A549 (cell line): Measurements from ENCODE around the gene KIF21A. TPM values are rescaled to one million over a fixed set of nuclear protein-coding genes. Genes with fewer than 3 reads are reported as not detected.

Experiments
- ATAC-seq, 2 experiments: fragments of 200-7000 bp in 1 of 2; fragments of >200 bp in 1 of 2; cut with Nextera tagmentation in 1 of 2; cut with Tn5 transposase in 1 of 2; 3 replicates each; pipeline versions ENCODE4 v1.8.0 to v1.9.1; 2018 to 2020; ENCODE audit warnings: mild to moderate bottlenecking in 1 of 2, moderate library complexity in 1 of 2
- CTCF ChIA-PET: fragments of 300-600 bp; sonication (Branson Sonifier 250); formaldehyde crosslinking; extraction: SDS; loops from one replicate; lab custom pipeline; 2021; ENCODE audit warnings: antibody characterized with exemption, inconsistent platforms; lab: Yijun Ruan, JAX
- POLR2A ChIA-PET: fragments of 350-600 bp; formaldehyde crosslinking; extraction: SDS; loops from one replicate; lab custom pipeline; 2021; ENCODE audit warnings: antibody characterized with exemption, inconsistent platforms; lab: Yijun Ruan, JAX
- DNase-seq, 2 experiments: peaks; one replicate each; pipeline versions ENCODE4 v3.0.0 to v3.0.0-alpha.2; 2011 to 2016; ENCODE audit warnings: low read depth in 1 of 2, low spot score in 1 of 2
- FAIRE-seq: peaks from 2 replicates; lab custom pipeline; 2011; peaks lifted over from hg19 to GRCh38; lab: Jason Lieb, UNC
- H3K27ac ChIP-seq, 2 experiments: fragments of >200 bp; sonication (Bioruptor Twin); formaldehyde crosslinking; 3 replicates each; pipeline ENCODE4 v1.5.1; 2016 to 2017
- H3K4me1 ChIP-seq: fragments of >200 bp; sonication (Bioruptor Twin); formaldehyde crosslinking; 3 replicates; pipeline ENCODE4 v1.6.1; 2016
- H3K4me2 ChIP-seq: fragments of >200 bp; sonication (Bioruptor Twin); formaldehyde crosslinking; 3 replicates; pipeline ENCODE4 v1.6.1; 2016
- H3K4me3 ChIP-seq: fragments of >200 bp; sonication (Bioruptor Twin); formaldehyde crosslinking; 3 replicates; pipeline ENCODE4 v1.5.1; 2016
- H3K9me3 ChIP-seq: fragments of >200 bp; sonication (Bioruptor Twin); formaldehyde crosslinking; 3 replicates; pipeline ENCODE4 v1.6.1; 2016
- BHLHE40 ChIP-seq: IDR thresholded peaks from 2 replicates; pipeline ENCODE4 v1.6.1; 2012; ENCODE audit warnings: low read depth, low read length, inconsistent platforms
- CHD2 ChIP-seq: fragments of 150-350 bp; IDR thresholded peaks from 2 replicates; pipeline ENCODE4 v1.6.1; 2014; ENCODE audit warnings: low read length; ENCODE audit not compliant: partially characterized antibody
- EHMT2 ChIP-seq: fragments of 200-600 bp; sonication (generic); IDR thresholded peaks from 2 replicates; pipeline ENCODE4 v1.6.1; 2016; ENCODE audit warnings: antibody characterized with exemption, low read depth, mild to moderate bottlenecking, moderate library complexity
- EP300 ChIP-seq, 2 experiments: fragments of >200 bp; sonication (Bioruptor Twin); formaldehyde crosslinking; IDR thresholded peaks; 2 replicates in 1 of 2; 3 replicates in 1 of 2; pipeline ENCODE4 v1.6.1; 2016 to 2017
- ESRRA ChIP-seq: fragments of 150-350 bp; IDR thresholded peaks from 2 replicates; pipeline ENCODE4 v1.6.1; 2014; ENCODE audit warnings: mild to moderate bottlenecking, low read length, borderline replicate concordance
- FOSB ChIP-seq: fragments of 250-450 bp; sonication (Bioruptor Pico); IDR thresholded peaks from 2 replicates; pipeline ENCODE4 v1.5.0; 2020; ENCODE audit warnings: mild to moderate bottlenecking, moderate library complexity
- FOSL2 ChIP-seq, 2 experiments: fragments of 450-650 bp in 1 of 2; fragments of >200 bp in 1 of 2; sonication (Bioruptor Twin) in 1 of 2; formaldehyde crosslinking; IDR thresholded peaks; 2 replicates each; pipeline versions ENCODE4 v1.5.0 to v1.6.1; 2016 to 2020; ENCODE audit warnings: mild to moderate bottlenecking in 1 of 2, moderate library complexity in 1 of 2
- NPAS2 ChIP-seq: fragments of 250-450 bp; sonication (Bioruptor Pico); IDR thresholded peaks from 2 replicates; pipeline ENCODE4 v1.8.0; 2022; ENCODE audit warnings: mild to moderate bottlenecking, moderate library complexity, borderline replicate concordance
- RAD21 ChIP-seq, 2 experiments: fragments of >200 bp in 1 of 2; sonication (Bioruptor Twin) in 1 of 2; formaldehyde crosslinking in 1 of 2; IDR thresholded peaks in 1 of 2; conservative IDR thresholded peaks in 1 of 2; 2 replicates in 1 of 2; 3 replicates in 1 of 2; pipeline ENCODE4 v1.6.1; 2012 to 2018; ENCODE audit warnings: inconsistent platforms in 1 of 2
- REST ChIP-seq: fragments of 200-600 bp; sonication (generic); IDR thresholded peaks from 2 replicates; pipeline ENCODE4 v1.6.1; 2016; ENCODE audit warnings: antibody characterized with exemption, mild to moderate bottlenecking, moderate library complexity
- RFX5 ChIP-seq: fragments of 450-650 bp; IDR thresholded peaks from 2 replicates; pipeline ENCODE4 v1.7.1; 2014; ENCODE audit warnings: antibody characterized with exemption, mild to moderate bottlenecking, moderate library complexity
- WGBS: methylation state at CpG from one replicate; pipeline ENCODE4 v1.1.6; 2017; ENCODE audit errors: missing lambda C conversion rate; 5-methylcytosine and 5-hydroxymethylcytosine counted together
- polyA plus RNA-seq, 4 experiments: library from polyadenylated mRNA; depleted of rRNA in 3 of 4; stranded (reverse); fragments of >200 nt; fragmentation: RNase III in 1 of 4; extraction: RNeasy Plus Mini Kit Qiagen cat#74134 plus additional on column Dnase treatment in 1 of 4; gene quantifications; 2 replicates in 3 of 4; 3 replicates in 1 of 4; pipeline ENCODE4 v1.2.3, GENCODE V29; 2011 to 2017
- TF ChIP-seq, protein P1 (sequence below): IDR thresholded peaks from 2 replicates; pipeline ENCODE4 v1.6.1; 2012
- TF ChIP-seq, protein P2 (sequence below): fragments of >200 bp; sonication (Bioruptor Twin); formaldehyde crosslinking; IDR thresholded peaks from 3 replicates; pipeline ENCODE4 v1.6.1; 2016
- TF ChIP-seq, protein P3 (sequence below): fragments of 250-450 bp; sonication (Bioruptor Pico); IDR thresholded peaks from 2 replicates; pipeline ENCODE4 v1.5.0; 2020; ENCODE audit warnings: low read depth, mild to moderate bottlenecking, moderate library complexity

The KIF21A gene
- polyA plus RNA-seq, 2 of the 4 experiments (the other 2 are of a cell fraction): 26.0 to 79.0 TPM

GRCh38 chr12:39431002-39431796, 11.7 kb downstream of the KIF21A start:
- ChIA-PET POLR2A (no interaction called here), CTCF (interaction anchor here (0.8 kb wide), 1 partner anchor 12 kb away, joined by 3 read pairs; the partner anchor contains the start of gene KIF21A)
- no peak for ATAC-seq
- DNase-seq: no peak
- H3K9me3 ChIP-seq: no peaks in the 10 kb centered on the region
- TF ChIP-seq FOSL2 (IDR thresholded peaks at IDR 0.05) (no peak), FOSL2 (CRISPR knock-in tag; IDR thresholded peaks at IDR 0.05) (no peak)
- TF ChIP-seq, protein P1, sequence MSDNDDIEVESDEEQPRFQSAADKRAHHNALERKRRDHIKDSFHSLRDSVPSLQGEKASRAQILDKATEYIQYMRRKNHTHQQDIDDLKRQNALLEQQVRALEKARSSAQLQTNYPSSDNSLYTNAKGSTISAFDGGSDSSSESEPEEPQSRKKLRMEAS: no peak
- WGBS: 82% methylated on average over 3 of the region's 3 CpGs
- H3K4me3 ChIP-seq: no peak overlapping the region
- peaks cover 18% of the 10 kb centered on the region for H3K4me1 ChIP-seq
- H3K4me2 ChIP-seq: no peak overlapping the region
- FAIRE-seq: no peak
- no peak overlapping the region for H3K27ac ChIP-seq

DNA sequence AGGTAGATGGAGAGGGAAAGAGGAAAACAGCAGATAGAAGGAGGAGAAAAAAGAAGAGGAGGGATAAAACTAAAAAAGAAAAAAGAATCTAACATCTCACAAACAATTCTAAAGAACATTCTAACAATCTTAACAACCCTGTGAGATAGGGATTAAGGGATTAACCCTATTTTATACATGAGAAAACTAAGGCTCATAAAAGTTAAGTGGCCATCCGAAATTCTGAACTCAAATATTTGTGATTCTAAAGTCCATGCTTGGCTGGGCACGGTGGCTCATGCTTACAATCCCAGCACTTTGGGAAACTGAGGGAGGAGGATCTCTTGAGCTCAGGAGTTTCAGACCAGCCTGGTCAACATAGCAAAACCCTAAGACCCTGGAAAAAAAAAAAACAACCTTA, 13.1 kb downstream of the KIF21A start:
- POLR2A ChIA-PET: no interaction called here
- no peak for FAIRE-seq

More for the DNA sequence above, 13.1 kb downstream of the KIF21A start:
- H3K4me2 ChIP-seq: no peak overlapping the region
- no peak for TF ChIP-seq RAD21 (conservative IDR thresholded peaks at IDR 0.05 in 1 of 2, IDR thresholded peaks at IDR 0.05 in 1 of 2)
- TF ChIP-seq ESRRA: no peak
- TF ChIP-seq, protein P2, sequence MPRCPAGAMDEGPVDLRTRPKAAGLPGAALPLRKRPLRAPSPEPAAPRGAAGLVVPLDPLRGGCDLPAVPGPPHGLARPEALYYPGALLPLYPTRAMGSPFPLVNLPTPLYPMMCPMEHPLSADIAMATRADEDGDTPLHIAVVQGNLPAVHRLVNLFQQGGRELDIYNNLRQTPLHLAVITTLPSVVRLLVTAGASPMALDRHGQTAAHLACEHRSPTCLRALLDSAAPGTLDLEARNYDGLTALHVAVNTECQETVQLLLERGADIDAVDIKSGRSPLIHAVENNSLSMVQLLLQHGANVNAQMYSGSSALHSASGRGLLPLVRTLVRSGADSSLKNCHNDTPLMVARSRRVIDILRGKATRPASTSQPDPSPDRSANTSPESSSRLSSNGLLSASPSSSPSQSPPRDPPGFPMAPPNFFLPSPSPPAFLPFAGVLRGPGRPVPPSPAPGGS: no peak
- no peak for TF ChIP-seq EHMT2
- TF ChIP-seq RFX5: no peak
- TF ChIP-seq, protein P3, sequence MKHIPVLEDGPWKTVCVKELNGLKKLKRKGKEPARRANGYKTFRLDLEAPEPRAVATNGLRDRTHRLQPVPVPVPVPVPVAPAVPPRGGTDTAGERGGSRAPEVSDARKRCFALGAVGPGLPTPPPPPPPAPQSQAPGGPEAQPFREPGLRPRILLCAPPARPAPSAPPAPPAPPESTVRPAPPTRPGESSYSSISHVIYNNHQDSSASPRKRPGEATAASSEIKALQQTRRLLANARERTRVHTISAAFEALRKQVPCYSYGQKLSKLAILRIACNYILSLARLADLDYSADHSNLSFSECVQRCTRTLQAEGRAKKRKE (CRISPR knock-in tag): no peak
- no peak for TF ChIP-seq FOSB (CRISPR knock-in tag)
- TF ChIP-seq EP300 (IDR thresholded peaks at IDR 0.05): no peak
- no peak for TF ChIP-seq REST
- TF ChIP-seq BHLHE40: no peak
- no peak for TF ChIP-seq CHD2
- TF ChIP-seq NPAS2: no peak
- no peak for TF ChIP-seq FOSL2 (IDR thresholded peaks at IDR 0.05)
- TF ChIP-seq FOSL2 (CRISPR knock-in tag; IDR thresholded peaks at IDR 0.05): no peak
- peaks cover 18% of the 10 kb centered on the region for H3K4me1 ChIP-seq
- H3K9me3 ChIP-seq: no peaks in the 10 kb centered on the region
- ATAC-seq: no peak
- 58% methylated on average over 2 of the region's 2 CpGs for WGBS
- no peak overlapping the region for H3K27ac ChIP-seq
- CTCF ChIA-PET: no interaction called here
- DNase-seq: no peak
- H3K4me3 ChIP-seq: no peak overlapping the region
